GM12878 (cell line): Measurements from ENCODE around the gene GDA. TPM values are rescaled to one million over a fixed set of nuclear protein-coding genes. Genes with fewer than 3 reads are reported as not detected.

Experiments
- ATAC-seq: fragments of 200-7000 bp; cut with Tn5 transposase; 3 replicates; pipeline ENCODE4 v1.9.1; 2020; ENCODE audit warnings: mild to moderate bottlenecking, moderate library complexity
- BruUV-seq: library from RNA; stranded (reverse); fragments of 400-500 nt; replicated peaks from 2 replicates; lab custom pipeline; 2021; lab: Mats Ljungman, UMichigan
- CTCF ChIA-PET: fragments of 300-600 bp; sonication (Branson Sonifier 250); formaldehyde crosslinking; extraction: SDS; loops from one replicate; lab custom pipeline; 2021; ENCODE audit warnings: inconsistent platforms; lab: Yijun Ruan, JAX
- POLR2A ChIA-PET: fragments of 350-600 bp; formaldehyde crosslinking; extraction: SDS; loops from one replicate; lab custom pipeline; 2021; ENCODE audit warnings: inconsistent platforms; lab: Charles Lee
- RAD21 ChIA-PET: fragments of 300-600 bp; sonication (Branson Sonifier 250); formaldehyde crosslinking; loops from one replicate; lab custom pipeline; 2023; ENCODE audit warnings: antibody characterized with exemption; ENCODE audit not compliant: unreplicated experiment; lab: Charles Lee
- SMC1A ChIA-PET: fragments of 300-600 bp; sonication (Branson Sonifier 250); formaldehyde crosslinking; loops from one replicate; lab custom pipeline; 2023; ENCODE audit not compliant: unreplicated experiment, uncharacterized antibody; lab: Charles Lee
- DNase-seq: peaks from one replicate; pipeline ENCODE4 v3.0.0-alpha.2; 2011; ENCODE audit warnings: low read depth, low spot score
- FAIRE-seq: peaks from 3 replicates; lab custom pipeline; 2011; peaks lifted over from hg19 to GRCh38; lab: Jason Lieb, UNC
- H2AFZ ChIP-seq: 2 replicates; pipeline ENCODE4 v1.6.0; 2011; ENCODE audit warnings: low read depth, low read length, control low read depth; ENCODE audit not compliant: control insufficient read depth
- H3K27ac ChIP-seq: 2 replicates; pipeline ENCODE4 v1.5.1; 2011; ENCODE audit warnings: control low read depth; ENCODE audit not compliant: control insufficient read depth, insufficient read depth
- H3K27me3 ChIP-seq, 2 experiments: replicated peaks in 1 of 2; 2 replicates each; pipeline versions ENCODE4 v1.6.0 to v1.6.1; 2011; ENCODE audit warnings: low read length in 1 of 2; ENCODE audit not compliant: control insufficient read depth in 2 of 2, insufficient read depth in 2 of 2
- H3K36me3 ChIP-seq, 2 experiments: 2 replicates each; pipeline ENCODE4 v1.5.1; 2011; ENCODE audit warnings: low read length in 1 of 2; ENCODE audit not compliant: control insufficient read depth in 2 of 2, insufficient read depth in 2 of 2
- H3K4me1 ChIP-seq: 2 replicates; pipeline ENCODE4 v1.6.1; 2011; ENCODE audit warnings: mild to moderate bottlenecking, low read length, moderate library complexity, mixed read lengths; ENCODE audit not compliant: control insufficient read depth, insufficient read depth
- H3K4me2 ChIP-seq: 2 replicates; pipeline ENCODE4 v1.6.0; 2011; ENCODE audit warnings: control low read depth; ENCODE audit not compliant: control insufficient read depth, insufficient read depth
- H3K4me3 ChIP-seq: fragments of 200-600 bp; sonication (generic); 2 replicates; pipeline ENCODE4 v1.5.1; 2016
- H3K79me2 ChIP-seq: 2 replicates; pipeline ENCODE4 v1.6.0; 2011; ENCODE audit warnings: low read length; ENCODE audit not compliant: control insufficient read depth, insufficient read depth
- H3K9ac ChIP-seq: 2 replicates; pipeline ENCODE4 v1.8.0; 2011; ENCODE audit warnings: low read length, control low read depth, mixed read lengths; ENCODE audit not compliant: control insufficient read depth, insufficient read depth
- H3K9me3 ChIP-seq: replicated peaks from 3 replicates; pipeline ENCODE4 v1.5.1; 2011; ENCODE audit warnings: mild to moderate bottlenecking, low read length; ENCODE audit not compliant: control insufficient read depth, insufficient read depth
- H4K20me1 ChIP-seq: 2 replicates; pipeline ENCODE4 v1.6.0; 2011; ENCODE audit not compliant: control insufficient read depth, insufficient read depth
- HCFC1 ChIP-seq: fragments of 150-350 bp; IDR thresholded peaks from 2 replicates; pipeline ENCODE4 v1.6.1; 2014; ENCODE audit warnings: low read length
- HSF1 ChIP-seq: fragments of 150-350 bp; IDR thresholded peaks from 2 replicates; pipeline ENCODE4 v1.6.1; 2014; ENCODE audit warnings: mild to moderate bottlenecking, low read depth, low read length
- LARP7 ChIP-seq: fragments of 450-650 bp; IDR thresholded peaks from 2 replicates; pipeline ENCODE4 v1.6.1; 2017; ENCODE audit warnings: mild to moderate bottlenecking
- MYB ChIP-seq: fragments of 150-350 bp; IDR thresholded peaks from 2 replicates; pipeline ENCODE4 v1.6.1; 2014; ENCODE audit warnings: mild to moderate bottlenecking, low read depth, low read length, borderline replicate concordance
- NRF1 ChIP-seq: conservative IDR thresholded peaks from 2 replicates; pipeline ENCODE4 v1.6.1; 2011; ENCODE audit warnings: mild to moderate bottlenecking, low read depth, low read length, improper control_type of control experiment
- PRDM15 ChIP-seq: fragments of 450-650 bp; formaldehyde crosslinking; IDR thresholded peaks from 2 replicates; pipeline ENCODE4 v1.4.0; 2020; ENCODE audit warnings: mild to moderate bottlenecking, moderate library complexity
- RELB ChIP-seq: fragments of 450-650 bp; IDR thresholded peaks from 2 replicates; pipeline ENCODE4 v1.6.1; 2017; ENCODE audit warnings: low read depth, mild to moderate bottlenecking, moderate library complexity
- TARDBP ChIP-seq: IDR thresholded peaks from 2 replicates; pipeline ENCODE4 v1.6.1; 2016; ENCODE audit warnings: borderline replicate concordance
- whole genome bisulfite sequencing: methylation state at CpG from one replicate; pipeline ENCODE4 v1.1.6; 2016; ENCODE audit warnings: low lambda C conversion rate; ENCODE audit not compliant: insufficient replicate concordance, insufficient coverage; ENCODE audit errors: missing lambda C conversion rate; 5-methylcytosine and 5-hydroxymethylcytosine counted together
- in situ Hi-C: fragments of 300-500 bp; cut with MboI; formaldehyde crosslinking; loops from 9 replicates; pipeline ENCODE4 v1.14.3; 2018; ENCODE audit warnings: mixed read lengths
- intact Hi-C: fragments of 100-400 bp; cut with micrococcal nuclease; formaldehyde crosslinking; loops from one replicate; pipeline ENCODE4 v1.14.2; 2022; ENCODE audit not compliant: unreplicated experiment
- polyA plus RNA-seq, 11 experiments: library from polyadenylated mRNA; depleted of rRNA in 4 of 11; unstranded in 6 of 11; stranded (reverse) in 5 of 11; fragments of >200 nt; fragmentation: Nextera tagmentation in 4 of 11; fragmentation: Illumina TruSeq in 1 of 11; extraction: Ambion mirVana in 4 of 11; extraction: Trizol in 1 of 11; gene quantifications; 1 replicate in 1 of 11; 2 replicates in 10 of 11; pipeline versions ENCODE4 v1.2.1 to v1.2.3, GENCODE V29; 2011 to 2016; ENCODE audit warnings: inconsistent platforms in 2 of 11, missing spikeins in 2 of 11, low read depth in 1 of 11
- total RNA-seq, 4 experiments: library from RNA; depleted of rRNA in 3 of 4; stranded (reverse); fragments of >200 nt in 3 of 4; fragmentation: Illumina TruSeq in 1 of 4; extraction: Trizol in 1 of 4; gene quantifications; 2 replicates each; pipeline versions ENCODE4 v1.2.1 to v1.2.3, GENCODE V29; 2013 to 2021

GDA gene
- total and polyA plus RNA-seq, 10 of the 15 experiments (the other 5 are each of a cell fraction or from before 2014, with no cell fraction given), result 0.19 to 17.9 (median 0.48) TPM; not detected in 2

DNA sequence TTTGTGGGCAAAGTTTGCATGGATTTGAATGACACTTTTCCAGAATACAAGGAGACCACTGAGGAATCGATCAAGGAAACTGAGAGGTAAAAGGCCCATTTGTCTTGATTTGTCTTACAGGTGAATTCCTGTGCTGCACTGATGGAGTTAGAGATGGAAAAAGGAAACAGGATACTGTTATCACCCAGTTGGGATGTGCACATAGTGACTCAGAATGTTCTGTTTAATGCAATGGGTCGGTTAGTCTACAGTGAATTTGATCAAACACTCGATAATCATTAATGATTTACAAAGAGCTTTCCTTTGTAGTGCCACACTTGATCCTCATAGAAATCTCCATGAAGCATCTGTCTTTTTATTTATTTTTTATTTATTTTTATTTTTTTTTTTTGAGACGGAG, 64.7 kb downstream of the GDA start (continued):
- TF ChIP-seq HSF1, result no peak
- no peak for TF ChIP-seq MYB
- TF ChIP-seq, all 136 proteins: peak for 0

DNA sequence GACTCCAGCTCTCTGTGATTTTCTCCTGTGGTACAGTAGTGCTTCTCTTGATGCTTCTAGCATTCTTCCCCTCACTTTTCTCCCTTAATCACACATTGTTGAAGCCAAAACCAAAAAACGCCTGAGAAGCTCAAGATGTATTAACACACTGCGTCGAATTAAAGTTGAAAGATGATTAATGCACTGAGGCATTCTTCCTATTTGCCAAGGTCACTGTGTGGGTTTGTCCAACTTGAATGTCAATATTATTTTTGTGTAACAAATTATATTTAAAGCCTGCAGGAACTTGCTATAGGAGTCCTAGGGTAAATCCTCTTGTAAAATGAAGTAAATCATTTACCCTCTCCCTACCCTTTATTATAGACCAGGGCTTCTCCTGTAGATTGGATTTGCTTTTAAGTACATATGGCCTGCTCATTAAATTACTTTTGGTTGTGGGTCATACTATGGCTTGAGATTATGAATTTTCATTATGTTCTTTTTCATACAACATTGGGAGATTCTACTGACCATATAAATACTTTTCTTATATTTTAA, 68.1 kb downstream of the GDA start:
- SMC1A ChIA-PET, result interaction anchor here (1.2 to 5.6 kb wide), 5 partner anchors 13 to 178 kb away, joined by 6 to 33 read pairs (median 6); no protein-coding TSS in a partner anchor
- H3K36me3 ChIP-seq, result no peaks in the 10 kb centered on the region
- in situ Hi-C loops, result no loop called here
- no peak for FAIRE-seq
- H2AFZ ChIP-seq, result no peak overlapping the region
- no peak overlapping the region for H3K4me2 ChIP-seq
- RAD21 ChIA-PET, result interaction anchor here (1.0 to 1.5 kb wide), 2 partner anchors 12 to 61 kb away, joined by 3 to 4 read pairs; no protein-coding TSS in a partner anchor
- H3K4me1 ChIP-seq, result no peaks in the 10 kb centered on the region
- POLR2A ChIA-PET, result no interaction called here
- no peaks in the 10 kb centered on the region; the same call in 2 of the 3 replicates for H3K9me3 ChIP-seq
- intact Hi-C loops, result no loop called here
- H3K9ac ChIP-seq, result no peak overlapping the region
- H3K4me3 ChIP-seq, result no peak overlapping the region
- no peaks in the 10 kb centered on the region for H3K79me2 ChIP-seq
- WGBS, result 23% methylated on average over 3 of the region's 3 CpGs
- TF ChIP-seq LARP7 (no peak), RELB (no peak), NRF1 (no peak), TARDBP (no peak), PRDM15 (CRISPR knock-in tag) (no peak), HCFC1 (no peak)
- TF ChIP-seq, all 136 proteins: peak for 0
- CTCF ChIA-PET, result interaction anchor here (0.9 to 3.1 kb wide), 4 partner anchors 17 to 178 kb away, joined by 3 to 9 read pairs (median 6); no protein-coding TSS in a partner anchor
- Histone ChIP-seq H3K27me3 (no peaks in the 10 kb centered on the region), H3K27ac (no peak overlapping the region), H4K20me1 (no peaks in the 10 kb centered on the region)
- no peak for DNase-seq
- BruUV-seq, result no TSS peak
- ATAC-seq, result no peak
